SK-N-SH (cell line): ENCODE measurements around the gene HPDL. TPM values are rescaled to one million over a fixed set of nuclear protein-coding genes. Genes with fewer than 3 reads are reported as not detected.

ENCODE experiments used
- CTCF ChIA-PET: fragments of 300-600, 350-600 bp; formaldehyde crosslinking; extraction: SDS; loops from one replicate; lab custom pipeline; 2021; lab: Yijun Ruan, JAX
- POLR2A ChIA-PET: fragments of 350-600 bp; sonication (Branson Sonifier 250); formaldehyde crosslinking; extraction: SDS; loops from one replicate; lab custom pipeline; 2020; ENCODE audit warnings: antibody characterized with exemption, inconsistent platforms; lab: Yijun Ruan, JAX
- DNase-seq: peaks from one replicate; pipeline ENCODE4 v3.0.0; 2012
- H2AFZ ChIP-seq: fragments of 200-600 bp; sonication (generic); 2 replicates; pipeline ENCODE4 v1.8.1; 2016; ENCODE audit warnings: antibody characterized with exemption, mild to moderate bottlenecking, low read depth
- H3F3A ChIP-seq: fragments of 200-600 bp; sonication (generic); replicated peaks from 2 replicates; pipeline ENCODE3; 2016; ENCODE audit warnings: antibody characterized with exemption, mild to moderate bottlenecking; ENCODE audit not compliant: insufficient read depth
- H3K27ac ChIP-seq, 2 experiments: fragments of 200-500 bp in 1 of 2; fragments of 200-600 bp in 1 of 2; sonication (Bioruptor generic) in 1 of 2; sonication (generic), shearing (Covaris generic) in 1 of 2; 2 replicates each; pipeline versions ENCODE4 v1.5.1 to v1.6.1; 2014 to 2016; ENCODE audit warnings: low read depth in 2 of 2, inconsistent platforms in 1 of 2, low read length in 1 of 2, mild to moderate bottlenecking in 1 of 2, mixed read lengths in 1 of 2
- H3K27me3 ChIP-seq: fragments of 200-600 bp; sonication (generic), shearing (Covaris generic); 2 replicates; pipeline ENCODE4 v1.6.1; 2016; ENCODE audit warnings: mixed run types; ENCODE audit not compliant: insufficient read depth
- H3K36me3 ChIP-seq, 2 experiments: fragments of 200-500 bp in 1 of 2; fragments of 200-600 bp in 1 of 2; sonication (Bioruptor generic) in 1 of 2; sonication (generic) in 1 of 2; replicated peaks in 1 of 2; 2 replicates each; pipeline versions ENCODE3 to v1.5.1; 2014 to 2016; ENCODE audit warnings: low read length in 1 of 2, mild to moderate bottlenecking in 1 of 2; ENCODE audit not compliant: insufficient read depth in 2 of 2, control insufficient read depth in 1 of 2
- H3K4me1 ChIP-seq, 2 experiments: fragments of 200-500 bp in 1 of 2; fragments of 200-600 bp in 1 of 2; sonication (Bioruptor generic) in 1 of 2; sonication (generic), shearing (Covaris generic) in 1 of 2; 2 replicates each; pipeline versions ENCODE4 v1.5.1 to v1.6.1; 2014 to 2016; ENCODE audit warnings: low read depth in 1 of 2, low read length in 1 of 2, mixed run types in 1 of 2; ENCODE audit not compliant: insufficient read depth in 2 of 2, control insufficient read depth in 1 of 2
- H3K4me2 ChIP-seq: fragments of 200-600 bp; sonication (generic), shearing (Covaris generic); 2 replicates; pipeline ENCODE4 v1.6.1; 2017; ENCODE audit warnings: mixed run types
- H3K4me3 ChIP-seq, 2 experiments: fragments of 200-500 bp in 1 of 2; fragments of 200-600 bp in 1 of 2; sonication (Bioruptor generic) in 1 of 2; sonication (generic), shearing (Covaris generic) in 1 of 2; 2 replicates each; pipeline versions ENCODE4 v1.5.1 to v1.8.1; 2014 to 2016; ENCODE audit warnings: low read depth in 2 of 2, inconsistent platforms in 1 of 2, low read length in 1 of 2, mild to moderate bottlenecking in 1 of 2, mixed read lengths in 1 of 2, moderate library complexity in 1 of 2
- H3K79me2 ChIP-seq: fragments of 200-600 bp; sonication (generic); 2 replicates; pipeline ENCODE4 v1.8.1; 2017; ENCODE audit warnings: mild to moderate bottlenecking; ENCODE audit not compliant: insufficient read depth
- H3K9ac ChIP-seq: fragments of 200-600 bp; sonication (generic); 2 replicates; pipeline ENCODE4 v1.6.1; 2017; ENCODE audit warnings: mixed run types
- H3K9me2 ChIP-seq: fragments of 200-600 bp; sonication (generic); 2 replicates; pipeline ENCODE4 v1.6.1; 2017; ENCODE audit warnings: mixed run types
- H3K9me3 ChIP-seq: fragments of 200-600 bp; sonication (generic); 2 replicates; pipeline ENCODE4 v1.6.1; 2017; ENCODE audit warnings: mixed run types, mild to moderate bottlenecking, moderate library complexity
- H4K20me1 ChIP-seq: fragments of 200-600 bp; sonication (generic); 2 replicates; pipeline ENCODE4 v1.6.1; 2017; ENCODE audit warnings: mild to moderate bottlenecking, mixed run types; ENCODE audit not compliant: insufficient read depth
- FOSL2 ChIP-seq: IDR thresholded peaks from 2 replicates; pipeline ENCODE4 v1.4.0; 2012; ENCODE audit warnings: low read depth, mild to moderate bottlenecking, moderate library complexity, borderline replicate concordance
- GABPA ChIP-seq: IDR thresholded peaks from 2 replicates; pipeline ENCODE4 v1.4.0; 2012; ENCODE audit warnings: low read depth, mild to moderate bottlenecking
- JUND ChIP-seq: IDR thresholded peaks from 2 replicates; pipeline ENCODE4 v1.4.0; 2012
- NFIC ChIP-seq: IDR thresholded peaks from 2 replicates; pipeline ENCODE4 v1.4.0; 2012; ENCODE audit warnings: borderline replicate concordance
- RCOR1 ChIP-seq: fragments of 150-350 bp; IDR thresholded peaks from 2 replicates; pipeline ENCODE4 v1.6.1; 2017; ENCODE audit warnings: antibody characterized with exemption, low read length
- TCF12 ChIP-seq: IDR thresholded peaks from 2 replicates; pipeline ENCODE4 v1.4.0; 2012
- YY1 ChIP-seq: IDR thresholded peaks from 2 replicates; pipeline ENCODE4 v1.4.0; 2012; ENCODE audit warnings: low read depth, mild to moderate bottlenecking
- WGBS: methylation state at CpG from one replicate; pipeline ENCODE4 v1.1.6; 2017; ENCODE audit warnings: low lambda C conversion rate; 5-methylcytosine and 5-hydroxymethylcytosine counted together
- polyA plus RNA-seq, 3 experiments: library from polyadenylated mRNA; depleted of rRNA; stranded (reverse); fragments of >200 nt; gene quantifications; 2 replicates each; pipeline ENCODE4 v1.2.3, GENCODE V29; 2012
- TF ChIP-seq, protein P1 (sequence below): fragments of 200-600 bp; sonication (generic); IDR thresholded peaks from 2 replicates; pipeline ENCODE4 v1.6.1; 2017; ENCODE audit warnings: antibody characterized with exemption, mild to moderate bottlenecking, moderate library complexity

Gene HPDL
- polyA plus RNA-seq, 1 of the 3 experiments (the other 2 are of a cell fraction): 0.25 TPM

DNA sequence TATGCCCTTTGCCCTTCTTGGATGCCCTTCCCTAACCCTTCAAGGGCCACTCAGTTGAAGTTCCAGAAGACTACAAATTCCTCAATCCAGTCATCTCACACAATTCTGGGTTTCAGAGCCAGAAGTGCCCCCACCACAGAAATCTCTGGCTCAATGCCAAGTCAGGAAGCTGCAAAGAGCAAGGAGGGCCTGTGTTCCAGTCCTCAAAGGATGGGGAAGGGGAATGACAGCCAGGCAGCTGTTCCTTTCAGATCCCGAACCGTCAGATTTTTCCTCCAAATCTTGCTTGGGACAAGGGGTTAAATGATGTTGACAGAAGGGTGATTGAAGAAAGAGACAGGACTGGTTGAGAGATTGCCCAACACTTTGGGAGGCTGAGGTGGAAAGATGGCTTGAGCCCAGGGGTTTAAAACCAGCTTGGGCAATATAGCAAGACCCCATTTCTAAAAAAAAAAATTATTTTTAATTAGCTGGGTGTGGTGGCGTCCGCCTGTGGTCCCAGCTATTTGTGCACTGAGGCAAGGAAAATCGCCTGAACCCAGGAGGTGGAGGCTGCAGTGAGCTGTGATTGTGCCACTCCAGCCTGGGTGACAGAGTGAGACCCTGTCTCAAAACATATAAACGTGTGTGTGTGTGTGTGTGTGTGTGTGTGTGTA is 716 bp upstream of the HPDL start:
- 78% methylated on average over 6 of the region's 6 CpGs for WGBS
- TF ChIP-seq YY1 (no peak), NFIC (peak; percentile 63)
- no peaks in the 10 kb centered on the region for H3K9me3 ChIP-seq
- no peaks in the 10 kb centered on the region for H3K27me3 ChIP-seq
- no peak overlapping the region for H3K27ac ChIP-seq
- POLR2A ChIA-PET: interaction anchor here (0.6 to 4.9 kb wide), 5 partner anchors 14 to 296 kb away, joined by 3 to 38 read pairs (median 3); partner anchors contain the start of genes MUTYH and TOE1
- no peaks in the 10 kb centered on the region for H3K9me2 ChIP-seq
- peaks cover 0 to 5% of the 10 kb centered on the region in 2 experiments for H3K36me3 ChIP-seq
- peak overlapping the region; percentile 56 for H2AFZ ChIP-seq
- no peak overlapping the region; the same call in 1 of the 2 replicates for H3K4me2 ChIP-seq
- no peak overlapping the region for H3K4me3 ChIP-seq
- no peaks in the 10 kb centered on the region for H3K79me2 ChIP-seq
- no peak overlapping the region for H3K9ac ChIP-seq
- CTCF ChIA-PET: interaction anchor here (0.6 to 1.5 kb wide), 4 partner anchors 10 to 312 kb away, joined by 3 to 8 read pairs (median 4); no protein-coding TSS in a partner anchor
- H3F3A ChIP-seq: no peaks in the 10 kb centered on the region
- H3K4me1 ChIP-seq: peaks cover 0 to 8% of the 10 kb centered on the region in 2 experiments; a peak in 1 of 4 replicates
- peak; percentile 44 for DNase-seq
- no peaks in the 10 kb centered on the region for H4K20me1 ChIP-seq

- Histone ChIP-seq H3K27ac (peak overlapping the region in 1 of 2 experiments; percentile 13; a peak in 1 of 4 replicates), H3K36me3 (peaks cover 0 to 22% of the 10 kb centered on the region in 2 experiments), H3K79me2 (no peaks in the 10 kb centered on the region), H4K20me1 (no peaks in the 10 kb centered on the region), H3F3A (no peaks in the 10 kb centered on the region), H3K9ac (no peak overlapping the region), H2AFZ (no peak overlapping the region), H3K4me1 (peaks cover 0 to 8% of the 10 kb centered on the region in 2 experiments; a peak in 1 of 4 replicates), H3K9me2 (no peaks in the 10 kb centered on the region), H3K27me3 (no peaks in the 10 kb centered on the region), H3K4me2 (no peak overlapping the region), H3K4me3 (no peak overlapping the region), H3K9me3 (no peaks in the 10 kb centered on the region)
- no peak for TF ChIP-seq JUND
- TF ChIP-seq RCOR1: no peak
- no peak for TF ChIP-seq GABPA
- no peak for TF ChIP-seq FOSL2
- no peak for TF ChIP-seq NFIC
- TF ChIP-seq TCF12: no peak
- TF ChIP-seq, protein P1, sequence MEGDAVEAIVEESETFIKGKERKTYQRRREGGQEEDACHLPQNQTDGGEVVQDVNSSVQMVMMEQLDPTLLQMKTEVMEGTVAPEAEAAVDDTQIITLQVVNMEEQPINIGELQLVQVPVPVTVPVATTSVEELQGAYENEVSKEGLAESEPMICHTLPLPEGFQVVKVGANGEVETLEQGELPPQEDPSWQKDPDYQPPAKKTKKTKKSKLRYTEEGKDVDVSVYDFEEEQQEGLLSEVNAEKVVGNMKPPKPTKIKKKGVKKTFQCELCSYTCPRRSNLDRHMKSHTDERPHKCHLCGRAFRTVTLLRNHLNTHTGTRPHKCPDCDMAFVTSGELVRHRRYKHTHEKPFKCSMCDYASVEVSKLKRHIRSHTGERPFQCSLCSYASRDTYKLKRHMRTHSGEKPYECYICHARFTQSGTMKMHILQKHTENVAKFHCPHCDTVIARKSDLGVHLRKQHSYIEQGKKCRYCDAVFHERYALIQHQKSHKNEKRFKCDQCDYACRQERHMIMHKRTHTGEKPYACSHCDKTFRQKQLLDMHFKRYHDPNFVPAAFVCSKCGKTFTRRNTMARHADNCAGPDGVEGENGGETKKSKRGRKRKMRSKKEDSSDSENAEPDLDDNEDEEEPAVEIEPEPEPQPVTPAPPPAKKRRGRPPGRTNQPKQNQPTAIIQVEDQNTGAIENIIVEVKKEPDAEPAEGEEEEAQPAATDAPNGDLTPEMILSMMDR: no peak
- POLR2A ChIA-PET: interaction anchor here (0.5 to 4.9 kb wide), 4 partner anchors 12 to 121 kb away, joined by 3 to 38 read pairs (median 4); partner anchors contain the start of genes MUTYH and TOE1
- CTCF ChIA-PET: interaction anchor here (0.9 to 2.3 kb wide), 4 partner anchors 22 to 313 kb away, joined by 5 to 8 read pairs (median 6); no protein-coding TSS in a partner anchor
- peak; percentile 48 for DNase-seq
- WGBS: 64% methylated on average over 3 of the region's 19 CpGs
Observed at GRCh38 chr1:45327644-45328515, 1.2 kb downstream of the HPDL start.
